Measurements from ENCODE around the gene DRGX. TPM values are rescaled to one million over a fixed set of nuclear protein-coding genes. Genes with fewer than 3 reads are reported as not detected.

DRGX gene
- total RNA-seq, 1 donor from 2014 or later = not detected

Other genes starting within 250 kb of the DRGX start
- gene TMEM273, start 207.7 kb downstream of the DRGX start, total RNA-seq = not detected in 2 replicates
- not detected in 2 replicates for gene C10orf71, start 96.9 kb downstream of the DRGX start, total RNA-seq
- 19.2 and 21.9 TPM in 2 replicates for gene ERCC6, start 143.0 kb upstream of the DRGX start, total RNA-seq
- gene SLC18A3, start 214.2 kb upstream of the DRGX start, total RNA-seq = not detected in 2 replicates
- gene CHAT, start 217.9 kb upstream of the DRGX start, total RNA-seq = not detected in 2 replicates

All from bronchial epithelial cell (primary cell).